HG03066 (cell line): ENCODE measurements around the gene MPHOSPH6.
"Not testable (repeated sequence)": the region's sequence is repeated elsewhere in the genome, so short reads cannot be mapped to it uniquely, and the experiment has no call there.

Experiments used
- ATAC-seq: cut with Tn5 transposase; IDR thresholded peaks from one replicate; pipeline ENCODE4 v1.9.1; 2021; ENCODE audit warnings: low read depth; ENCODE audit not compliant: unreplicated experiment

Gene MPHOSPH6

GRCh38 chr16:82176204-82176603 is 6.2 kb upstream of the MPHOSPH6 start:
- no peak for ATAC-seq

GRCh38 chr16:82175627-82176026 is 5.6 kb upstream of the MPHOSPH6 start:
- no peak for ATAC-seq

- no peak for ATAC-seq
Observed at GRCh38 chr16:82167670-82168069, 2.4 kb downstream of the MPHOSPH6 start.

- no peak for ATAC-seq
Observed at GRCh38 chr16:82160226-82160625, 9.8 kb downstream of the MPHOSPH6 start.

GRCh38 chr16:82157836-82158235 is 12.2 kb downstream of the MPHOSPH6 start:
- no peak for ATAC-seq

- no peak for ATAC-seq
Observed at GRCh38 chr16:82157534-82157812, 12.6 kb downstream of the MPHOSPH6 start.

- ATAC-seq = no peak
Observed at GRCh38 chr16:82156761-82157533, 13.1 kb downstream of the MPHOSPH6 start.

- no peak for ATAC-seq
Observed at GRCh38 chr16:82152641-82153112, 17.3 kb downstream of the MPHOSPH6 start.

- ATAC-seq = no peak
Observed at GRCh38 chr16:82152196-82152595, 17.8 kb downstream of the MPHOSPH6 start.

- ATAC-seq = no peak
Observed at GRCh38 chr16:82150549-82150948, 19.5 kb downstream of the MPHOSPH6 start.

GRCh38 chr16:82149536-82149935 is 20.5 kb downstream of the MPHOSPH6 start:
- ATAC-seq = no peak

GRCh38 chr16:82147546-82147945 is 22.5 kb downstream of the MPHOSPH6 start:
- no peak for ATAC-seq

GRCh38 chr16:82146957-82147356 is 23.1 kb downstream of the MPHOSPH6 start:
- no peak for ATAC-seq

- ATAC-seq = no peak
Observed at GRCh38 chr16:82146556-82146955, 23.5 kb downstream of the MPHOSPH6 start.

GRCh38 chr16:82139286-82139571 is 30.8 kb downstream of the MPHOSPH6 start:
- ATAC-seq = not testable (repeated sequence)

- ATAC-seq = no peak
Observed at GRCh38 chr16:82138478-82139285, 31.3 kb downstream of the MPHOSPH6 start.

- ATAC-seq = no peak
Observed at GRCh38 chr16:82137822-82138167, 32.2 kb downstream of the MPHOSPH6 start.

GRCh38 chr16:82136956-82137821 is 32.8 kb downstream of the MPHOSPH6 start:
- ATAC-seq = no peak

- no peak for ATAC-seq
Observed at GRCh38 chr16:82135844-82136243, 34.2 kb downstream of the MPHOSPH6 start.

GRCh38 chr16:82134846-82135245 is 35.2 kb downstream of the MPHOSPH6 start:
- no peak for ATAC-seq

GRCh38 chr16:82133798-82134197 is 36.2 kb downstream of the MPHOSPH6 start:
- ATAC-seq = no peak
